GM18502 (cell line): ENCODE data around the gene TAS2R3.

Source experiments
- ATAC-seq: cut with Tn5 transposase; IDR thresholded peaks from one replicate; pipeline ENCODE4 v1.9.1; 2021; ENCODE audit warnings: mild to moderate bottlenecking; ENCODE audit not compliant: unreplicated experiment, poor library complexity

The TAS2R3 gene

DNA sequence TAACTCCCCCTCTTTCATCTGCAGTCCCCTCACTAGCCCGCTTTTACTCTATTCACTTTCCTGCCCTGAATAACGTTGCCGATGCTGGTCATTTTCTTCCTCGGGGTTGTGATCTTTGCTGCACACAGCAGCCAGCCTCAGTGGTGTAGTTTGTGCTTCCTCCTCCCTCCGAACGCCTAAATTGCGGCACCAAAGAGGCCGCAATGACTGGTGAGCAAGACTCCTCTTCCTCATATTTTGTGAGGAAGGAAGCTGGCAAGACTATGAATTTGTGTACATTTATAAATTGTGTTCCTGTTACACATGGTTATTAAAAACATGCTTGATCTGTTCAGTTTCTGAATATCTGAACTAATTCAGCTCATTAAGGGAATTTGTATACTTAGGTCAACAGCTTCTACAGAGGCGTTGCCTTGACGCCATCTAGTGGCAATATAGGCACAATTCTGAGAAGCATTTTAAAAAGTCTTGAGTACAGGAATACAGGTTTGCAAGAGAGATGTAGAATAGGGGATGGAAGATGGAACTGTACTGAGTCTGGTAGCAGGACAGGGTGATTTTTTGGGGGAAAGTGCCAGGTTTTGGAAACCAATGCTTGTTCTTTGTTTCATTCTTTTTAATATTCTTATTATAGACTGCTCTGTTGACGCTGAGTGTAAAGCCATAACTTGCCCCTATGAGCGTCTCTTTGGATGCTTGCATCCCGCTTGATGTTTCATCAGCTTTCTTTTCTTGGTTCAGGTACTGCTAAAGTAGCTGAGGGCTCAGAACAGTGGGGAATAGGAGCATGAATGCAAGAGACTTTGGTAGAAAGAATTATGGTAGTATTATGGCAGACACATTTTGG lies 22.0 kb downstream of the TAS2R3 start:
- ATAC-seq = peak; percentile 88

DNA sequence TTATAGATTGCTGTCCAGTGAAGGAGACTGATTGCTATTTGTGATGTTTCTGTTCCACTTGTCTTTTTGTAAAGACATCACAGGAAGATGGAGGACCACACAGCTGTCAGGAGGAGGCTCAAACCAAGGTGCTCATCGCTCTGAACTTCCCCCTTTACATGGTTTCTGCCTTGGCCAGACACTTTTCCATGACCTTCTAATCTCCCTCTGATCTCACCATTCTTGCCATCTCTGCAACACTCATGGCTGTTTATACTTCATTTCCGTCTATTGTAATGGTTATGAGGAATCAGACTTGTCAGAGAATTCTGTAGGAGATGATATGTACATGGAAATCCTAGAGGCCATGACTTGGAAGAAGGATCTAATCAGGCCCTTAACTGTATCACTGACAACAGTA lies 24.4 kb downstream of the TAS2R3 start:
- no peak for ATAC-seq

DNA sequence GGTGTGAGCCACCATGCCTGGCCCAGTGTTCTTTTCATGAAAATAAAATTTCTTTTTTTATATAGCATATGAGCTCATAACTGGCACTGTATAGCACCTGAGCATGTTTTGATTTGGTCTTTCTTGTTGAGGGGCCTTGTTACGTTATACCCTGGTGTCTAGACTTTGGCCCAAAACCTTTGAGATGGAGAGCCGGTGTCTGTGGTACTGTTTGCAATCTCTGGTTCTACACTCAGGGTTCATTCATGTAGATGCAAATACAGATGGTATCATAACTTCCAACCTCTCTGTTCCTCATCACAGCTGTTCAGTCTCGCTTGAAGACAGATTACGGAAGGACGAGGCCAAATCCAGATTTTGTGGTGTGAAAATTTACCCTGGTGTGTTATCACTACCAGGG lies 26.0 kb downstream of the TAS2R3 start, which contains the start of gene TAS2R5:
Gene TAS2R5 (plus strand): TSS at position 301 of the 400 bp plus-strand sequence. CDS start 145 bp downstream, outside the sequence.
- ATAC-seq = no peak

DNA sequence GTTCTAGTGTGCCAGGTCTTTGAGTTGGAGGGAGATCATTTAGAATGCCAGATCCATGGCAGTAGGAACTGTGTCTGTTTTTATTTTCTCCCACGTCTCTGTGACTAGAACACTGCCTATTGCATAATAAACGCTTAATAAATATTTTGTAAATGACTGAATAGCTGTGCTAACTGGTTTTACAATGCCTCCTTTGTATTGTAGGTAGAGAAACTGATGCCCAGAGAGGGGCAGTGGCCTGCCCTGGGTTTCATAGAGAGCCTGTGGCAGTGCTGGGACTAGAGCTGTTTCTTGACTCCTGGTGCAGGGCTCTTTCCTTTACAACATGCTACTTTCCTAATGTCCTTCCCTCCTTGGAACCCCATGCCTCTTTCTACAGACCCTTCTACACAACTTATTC lies 28.6 kb downstream of the TAS2R3 start:
- no peak for ATAC-seq
